CD4-positive, alpha-beta T cell treated with Interleukin-12 subunit alpha and Interleukin-12 subunit beta, for 1 hour (primary cell): ENCODE data around the gene ST6GALNAC3.

ENCODE experiments used
- DNase-seq: peaks from one replicate; pipeline ENCODE4 v3.0.0-alpha.2; 2020

ST6GALNAC3 gene

DNA sequence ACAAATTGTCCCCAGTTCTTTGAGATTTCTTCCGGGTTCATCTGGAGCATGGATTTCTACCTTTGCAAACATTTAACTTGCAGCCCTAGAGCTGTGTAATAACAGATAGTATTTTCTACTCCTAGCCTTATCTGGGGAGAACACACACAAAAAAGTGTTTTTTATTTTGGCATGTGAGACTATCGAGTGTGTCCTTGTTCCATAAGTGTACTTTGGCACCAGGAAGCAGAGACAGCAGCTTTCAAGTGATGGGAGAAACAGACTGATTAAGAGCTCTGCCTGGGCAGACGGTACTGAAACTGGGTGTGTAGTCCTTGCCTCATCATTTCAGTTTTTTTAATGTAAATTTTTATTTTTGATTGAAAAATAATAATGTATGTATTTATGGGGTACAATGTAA is 297.4 kb downstream of the ST6GALNAC3 start:
- no peak for DNase-seq

DNA sequence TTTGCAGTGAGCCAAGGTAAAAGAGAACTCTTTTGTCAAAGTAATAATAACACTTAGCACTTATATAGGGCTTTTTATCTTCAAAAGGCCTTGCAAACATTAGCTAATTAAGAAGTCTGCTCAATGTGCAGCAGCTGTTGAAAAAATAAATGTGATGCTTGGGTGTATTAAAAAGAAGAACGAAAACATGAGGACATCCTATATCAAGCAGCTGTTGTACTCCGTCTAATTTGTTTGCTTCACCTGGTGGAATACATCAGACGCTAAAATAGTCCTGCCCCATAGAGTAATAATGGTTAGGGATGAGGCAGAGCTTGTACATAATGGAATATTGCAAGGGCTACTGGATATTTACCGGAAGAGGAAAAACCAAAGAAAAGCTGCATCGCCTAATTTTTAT is 299.5 kb downstream of the ST6GALNAC3 start:
- DNase-seq: no peak

DNA sequence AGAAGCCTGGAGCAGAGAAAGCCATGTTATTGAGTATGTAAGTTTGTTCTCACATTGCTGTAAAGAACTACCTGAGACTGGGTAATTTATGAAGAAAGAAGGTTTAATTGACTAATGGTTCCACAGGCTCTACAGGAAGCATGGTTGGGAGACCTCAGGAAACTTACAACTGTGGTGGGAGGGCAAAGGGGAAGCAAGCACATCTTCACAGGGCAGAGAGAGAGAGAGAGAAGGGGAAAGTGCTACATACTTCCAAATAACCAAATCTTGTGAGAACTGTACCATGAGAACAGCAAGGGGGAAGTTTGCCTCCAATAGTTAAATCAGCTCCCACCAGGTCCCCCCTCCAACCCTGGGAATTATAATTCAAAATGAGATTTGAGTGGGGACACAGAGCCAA is 302.7 kb downstream of the ST6GALNAC3 start:
- no peak for DNase-seq

DNA sequence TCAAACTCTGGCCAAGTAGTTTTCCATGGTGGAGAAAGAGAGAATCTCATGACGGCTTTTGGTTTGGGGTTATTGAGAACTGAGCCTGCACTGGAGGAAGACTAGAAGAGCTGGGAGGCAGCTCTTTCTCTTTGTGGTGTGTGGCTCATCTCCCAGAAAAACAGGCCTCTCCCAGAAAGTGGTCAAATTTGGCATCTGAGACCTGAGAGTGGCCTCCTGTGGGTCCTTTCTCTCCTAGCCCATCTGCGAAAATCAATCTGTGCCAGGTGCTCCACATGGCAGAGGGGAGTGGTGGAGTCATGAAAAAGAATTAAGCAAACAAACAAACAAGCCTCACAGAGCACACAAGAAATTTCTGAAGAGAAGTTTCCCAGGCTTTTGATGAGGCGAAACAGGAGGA is 305.0 kb downstream of the ST6GALNAC3 start:
- no peak for DNase-seq

DNA sequence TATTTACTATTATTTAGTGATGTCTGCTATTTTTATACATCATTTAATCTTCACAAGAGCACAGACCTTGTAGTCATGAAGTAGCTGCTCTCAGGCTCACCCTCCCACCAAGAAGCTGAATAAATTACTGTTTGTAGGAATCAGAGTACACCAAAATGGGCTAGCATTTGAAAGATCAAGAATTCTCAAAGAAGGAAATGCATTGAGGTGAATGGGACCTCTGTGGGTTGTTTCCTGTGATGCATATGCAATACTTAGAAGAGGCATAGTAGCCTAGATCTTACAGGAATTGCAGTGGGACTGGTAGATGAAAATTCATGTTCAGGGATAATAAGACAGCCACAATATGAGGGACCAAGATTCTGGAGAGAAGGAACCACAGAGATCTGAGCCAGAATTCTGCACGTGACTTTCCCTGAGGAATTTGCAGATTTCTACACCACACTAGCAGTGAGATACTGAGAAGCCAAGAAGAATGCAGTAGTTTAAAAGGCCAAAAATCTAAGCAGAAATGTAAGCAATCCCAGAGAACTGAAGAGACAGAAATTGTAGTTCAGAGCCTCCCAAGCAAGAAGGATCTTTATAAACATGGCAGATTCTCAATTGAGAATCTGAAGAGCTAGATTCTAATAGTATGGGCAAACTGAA is 307.0 kb downstream of the ST6GALNAC3 start:
- no peak for DNase-seq

DNA sequence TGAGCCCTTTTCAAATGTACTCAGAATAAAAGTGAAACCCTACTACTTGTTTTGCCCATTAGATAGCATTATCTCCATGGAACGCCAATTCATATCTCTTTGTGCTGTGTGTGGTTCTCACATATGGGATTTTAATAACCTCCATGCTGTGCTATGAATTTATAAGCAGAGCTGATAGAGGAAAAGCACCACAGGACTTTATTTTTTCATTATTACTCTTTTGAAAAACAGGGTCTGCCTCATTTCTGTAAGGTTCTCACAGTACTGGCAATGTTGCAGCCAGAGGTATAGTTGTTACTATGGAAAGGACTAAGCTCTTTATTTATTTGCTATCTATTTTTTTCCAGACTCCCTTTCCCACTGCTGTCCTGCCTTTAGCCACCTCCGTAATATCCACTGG is 313.7 kb downstream of the ST6GALNAC3 start:
- no peak for DNase-seq

DNA sequence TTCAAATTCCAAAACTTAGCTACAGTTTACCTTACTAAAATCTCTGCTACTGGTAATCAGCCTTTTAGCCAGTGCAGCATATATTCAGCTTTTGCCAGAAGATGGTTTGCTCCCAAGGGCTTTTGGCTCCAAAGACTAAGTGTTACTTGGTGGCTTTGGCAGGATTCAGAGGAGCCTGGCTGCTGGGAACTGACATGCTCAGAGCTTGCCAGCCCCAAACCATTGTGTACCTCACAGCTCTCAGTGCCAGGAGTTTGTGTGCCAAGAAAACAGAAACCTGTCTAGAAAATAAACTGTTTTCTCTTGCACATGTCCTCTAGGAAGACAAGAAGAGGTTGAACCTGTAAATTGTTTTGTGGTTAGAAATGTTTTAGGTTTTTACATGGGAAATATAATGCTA is 315.9 kb downstream of the ST6GALNAC3 start:
- no peak for DNase-seq

DNA sequence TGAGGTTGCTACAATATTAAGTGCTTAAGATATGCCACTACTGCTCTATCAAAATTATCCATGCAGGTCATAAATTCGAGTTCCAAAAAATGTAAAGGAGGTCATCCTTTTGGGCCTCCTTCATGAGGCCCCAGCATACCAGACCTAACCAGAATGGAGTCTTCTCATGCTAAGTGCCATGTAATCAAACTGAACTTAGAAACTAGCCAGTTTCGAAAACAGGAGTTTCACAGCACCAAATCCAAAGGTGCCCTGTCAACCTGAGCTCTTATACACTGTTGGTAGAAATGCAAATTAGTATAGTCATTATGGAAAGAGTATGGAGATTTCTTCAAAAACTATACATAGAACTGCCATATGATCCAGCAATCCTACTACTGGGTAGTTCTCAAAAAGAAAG is 320.5 kb downstream of the ST6GALNAC3 start:
- no peak for DNase-seq

DNA sequence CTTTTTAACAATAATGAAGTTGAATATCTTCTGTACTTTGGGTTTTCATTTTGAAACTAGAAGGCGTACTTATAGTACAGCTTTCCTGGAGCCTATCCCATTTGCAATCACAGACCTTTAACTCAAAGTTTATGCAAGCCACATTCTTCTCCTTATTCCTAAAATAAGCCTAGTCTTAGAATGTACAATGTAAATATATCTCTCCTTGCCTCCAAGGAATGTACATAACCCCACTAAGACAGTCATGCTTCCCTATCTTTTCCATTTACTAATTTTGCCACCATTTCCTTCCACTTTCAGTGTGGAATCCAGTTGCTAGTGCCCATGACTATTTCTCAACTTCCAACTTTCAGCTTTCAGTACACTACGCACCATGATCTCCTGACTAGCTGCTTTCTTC is 327.6 kb downstream of the ST6GALNAC3 start:
- no peak for DNase-seq

DNA sequence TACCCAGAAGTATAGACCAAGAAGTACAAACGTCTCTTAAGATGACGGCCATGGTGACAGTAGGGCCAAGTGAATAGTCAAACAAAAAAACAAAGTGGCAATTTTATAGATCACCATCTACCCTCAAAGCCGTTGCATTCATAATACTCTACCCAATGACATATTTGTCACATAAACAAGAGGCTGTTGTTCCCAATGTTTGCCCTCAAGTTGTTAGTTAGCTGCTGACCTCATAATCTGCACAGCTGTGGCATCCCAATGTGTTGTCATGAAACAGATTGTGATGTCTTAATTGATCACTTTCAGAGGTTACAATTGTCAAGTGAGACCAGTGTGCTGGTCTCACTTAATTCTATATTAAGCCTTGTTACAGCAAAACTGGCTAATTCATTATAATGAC is 333.8 kb downstream of the ST6GALNAC3 start:
- no peak for DNase-seq

DNA sequence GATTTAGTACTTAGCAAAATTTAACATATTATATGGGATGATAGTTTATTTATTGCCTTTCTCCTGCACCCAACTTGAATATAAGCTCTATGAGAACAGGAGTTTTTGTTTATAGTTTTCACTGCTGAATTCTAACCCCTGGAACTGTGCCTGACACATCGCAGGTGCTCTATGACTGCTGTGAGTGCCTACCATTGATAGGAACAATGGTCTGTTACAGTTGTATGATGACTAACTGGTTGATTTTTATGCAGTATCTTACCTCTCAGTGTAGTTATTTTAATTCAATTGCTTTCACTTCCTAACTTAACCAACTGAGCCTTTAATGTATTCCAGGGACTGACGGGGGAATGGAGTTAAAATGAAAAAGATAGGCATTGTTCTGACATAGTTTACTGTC is 336.0 kb downstream of the ST6GALNAC3 start:
- no peak for DNase-seq

DNA sequence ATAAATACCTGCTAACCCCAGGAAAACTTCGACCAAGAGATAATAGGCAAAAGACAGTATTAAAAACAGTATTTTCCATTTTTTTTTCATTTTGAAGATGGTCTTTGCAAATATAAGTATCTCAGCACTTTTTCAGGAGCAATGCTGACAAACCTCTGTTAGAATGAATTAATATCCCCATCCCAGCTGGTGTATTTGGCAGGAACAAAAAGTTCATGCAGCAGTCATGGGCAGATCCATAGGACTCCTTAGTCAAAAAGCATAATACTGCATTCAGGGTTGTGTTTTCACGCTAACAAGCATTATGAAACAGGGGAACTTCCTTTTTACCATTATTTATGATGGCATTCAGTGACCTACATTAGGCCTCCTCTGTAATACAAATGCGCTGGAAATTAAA is 344.0 kb downstream of the ST6GALNAC3 start:
- no peak for DNase-seq

DNA sequence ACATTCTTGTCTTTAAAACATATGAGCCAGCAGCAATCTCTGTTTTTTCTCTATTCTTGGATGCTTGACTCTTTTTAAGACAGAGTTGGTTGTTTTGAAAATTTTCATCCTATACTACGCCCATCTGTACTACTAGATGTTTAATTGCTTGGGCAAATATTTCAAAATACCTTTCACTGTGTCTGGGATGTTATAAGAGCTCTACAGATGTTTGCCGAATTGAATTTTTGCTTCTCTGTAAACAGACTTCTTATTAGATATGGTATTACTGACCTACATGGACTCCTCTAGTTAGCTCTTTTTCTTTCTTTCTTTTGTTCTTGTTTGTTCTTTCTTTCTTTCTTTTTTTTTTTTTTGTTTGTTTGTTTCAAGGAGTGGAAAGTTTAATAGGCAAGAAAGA is 345.1 kb downstream of the ST6GALNAC3 start:
- DNase-seq: no peak

DNA sequence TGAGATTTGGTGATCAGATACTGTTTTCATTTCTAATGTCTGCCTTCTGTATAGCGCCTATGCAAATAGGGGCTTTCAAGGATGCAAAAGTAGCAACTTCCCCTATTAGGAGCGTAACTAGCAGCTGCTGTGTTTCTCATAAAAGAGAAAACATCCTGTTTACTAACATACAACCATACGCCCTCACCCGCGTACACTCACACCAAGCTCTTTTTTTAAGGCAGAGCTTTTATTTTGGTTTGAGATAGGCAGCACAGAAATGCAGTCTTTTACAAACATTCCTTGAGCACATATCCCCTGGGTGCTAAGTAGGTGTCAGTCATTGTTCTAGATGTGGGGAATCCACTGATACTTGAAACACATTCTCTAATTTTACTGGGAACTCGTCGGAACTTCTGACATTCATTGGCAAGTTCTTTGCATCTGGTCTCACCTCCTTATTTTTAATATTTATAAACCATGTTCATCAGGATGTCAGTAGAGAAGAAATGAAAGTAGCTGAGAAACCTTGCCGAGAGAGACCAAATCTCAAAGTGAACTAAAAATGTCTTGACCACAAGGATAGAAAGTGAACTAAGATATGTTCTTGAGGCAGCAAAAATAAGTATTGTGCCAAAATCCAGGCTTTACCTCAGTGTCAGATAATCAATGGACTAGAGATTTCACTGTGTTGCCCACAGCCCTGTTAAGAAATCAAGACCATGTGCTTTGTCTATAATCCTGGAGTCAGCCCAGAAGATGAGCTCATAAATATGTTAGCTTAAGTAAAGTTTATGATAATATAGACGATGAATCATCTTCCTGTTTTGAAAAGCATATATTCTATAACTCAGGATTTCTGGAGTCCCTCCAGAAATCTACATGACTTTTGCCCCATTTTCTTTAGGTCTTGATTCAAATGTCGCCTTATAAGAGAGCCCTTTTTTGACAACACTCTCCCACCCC is 350.9 kb downstream of the ST6GALNAC3 start:
- no peak for DNase-seq

DNA sequence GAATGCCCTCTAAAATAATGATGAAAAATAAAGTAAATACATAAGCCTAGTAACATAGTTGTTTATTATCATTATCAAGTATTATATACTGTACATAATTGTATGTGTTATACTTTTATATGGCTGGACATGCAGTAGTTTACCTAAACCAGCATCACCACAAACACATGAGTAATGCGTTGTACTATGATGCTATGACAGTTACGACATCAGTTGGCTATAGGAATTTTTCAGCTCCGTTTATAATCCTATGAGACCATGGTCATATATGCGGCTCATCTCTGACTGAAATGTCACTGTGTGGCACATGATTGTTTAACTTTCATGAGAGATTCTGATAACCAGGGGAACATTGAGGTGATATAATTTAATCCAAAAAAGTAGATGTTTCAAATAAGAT is 352.1 kb downstream of the ST6GALNAC3 start:
- no peak for DNase-seq

DNA sequence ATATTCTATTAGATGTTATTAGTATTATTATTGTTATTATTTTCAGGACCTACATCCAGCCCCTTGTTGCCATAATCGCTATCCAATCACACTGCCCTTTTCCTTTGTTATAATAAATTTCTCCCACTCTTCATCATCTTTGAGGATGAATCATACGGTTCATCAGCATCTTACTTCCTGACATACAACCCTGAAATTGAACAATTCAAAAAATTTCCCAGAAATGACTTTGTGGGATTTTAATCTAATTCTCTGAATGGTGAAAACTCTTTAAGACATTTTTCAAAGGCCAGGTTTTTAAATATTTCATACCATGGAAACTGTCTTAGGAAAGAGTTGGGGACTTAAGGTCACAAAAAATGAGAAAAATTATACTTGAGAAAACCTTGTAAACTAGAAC is 353.5 kb downstream of the ST6GALNAC3 start:
- no peak for DNase-seq

DNA sequence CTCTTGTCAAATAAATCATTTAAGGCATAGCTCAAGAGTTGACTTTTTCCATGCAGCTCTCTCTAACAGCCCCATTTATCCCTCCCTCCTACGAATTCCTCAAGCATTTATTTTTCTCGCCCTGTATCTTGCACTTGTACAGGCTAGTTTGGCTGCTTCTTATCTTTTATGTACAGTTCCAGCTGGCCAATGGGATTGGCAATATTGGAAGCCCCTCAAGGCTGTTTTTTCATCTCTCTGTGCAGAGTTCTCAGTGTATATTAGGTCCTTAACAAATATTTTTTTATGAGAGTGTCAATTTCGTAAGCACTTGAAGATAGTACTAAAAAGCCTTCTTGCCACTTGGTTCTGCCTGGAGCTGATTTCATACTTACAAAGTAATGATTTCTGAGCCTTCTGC is 356.0 kb downstream of the ST6GALNAC3 start:
- no peak for DNase-seq

DNA sequence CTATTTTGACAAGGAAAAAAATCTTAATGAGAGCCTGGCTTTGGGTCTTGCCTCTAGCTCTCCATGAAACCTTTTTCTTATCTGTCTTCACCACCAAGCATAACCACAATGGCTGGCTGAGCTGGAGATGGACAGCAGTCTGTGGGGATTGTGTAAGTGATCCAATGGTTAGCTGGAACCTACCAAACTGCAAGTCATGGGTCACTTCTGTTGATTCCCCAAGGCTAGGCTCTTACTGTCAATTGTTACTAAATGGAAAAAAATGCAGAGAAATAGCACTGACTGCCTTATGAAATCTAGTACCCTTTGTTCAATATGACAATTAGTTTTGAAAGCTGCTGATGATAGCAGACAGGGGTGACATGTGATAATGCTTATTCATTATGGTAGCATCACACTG is 359.0 kb downstream of the ST6GALNAC3 start:
- DNase-seq: no peak

DNA sequence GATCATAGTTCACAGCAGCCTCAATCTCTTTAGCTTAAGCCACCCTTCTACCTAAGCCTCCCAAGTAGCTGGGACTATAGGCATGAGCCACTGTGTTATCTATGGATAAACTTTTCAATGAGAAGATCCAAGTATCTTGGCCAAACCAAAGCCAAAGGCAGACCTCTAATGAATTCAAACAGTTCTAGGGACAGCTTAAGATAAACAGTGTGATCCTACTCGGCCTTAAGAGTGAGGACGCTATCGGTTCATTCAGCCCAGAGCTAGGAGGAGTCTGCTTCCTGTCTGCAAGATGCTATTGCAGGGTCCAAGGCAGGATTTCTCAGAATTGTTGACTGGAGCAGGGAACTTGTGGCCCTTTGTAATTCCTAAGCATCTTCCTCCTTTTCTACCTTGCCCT is 368.7 kb downstream of the ST6GALNAC3 start:
- DNase-seq: no peak

DNA sequence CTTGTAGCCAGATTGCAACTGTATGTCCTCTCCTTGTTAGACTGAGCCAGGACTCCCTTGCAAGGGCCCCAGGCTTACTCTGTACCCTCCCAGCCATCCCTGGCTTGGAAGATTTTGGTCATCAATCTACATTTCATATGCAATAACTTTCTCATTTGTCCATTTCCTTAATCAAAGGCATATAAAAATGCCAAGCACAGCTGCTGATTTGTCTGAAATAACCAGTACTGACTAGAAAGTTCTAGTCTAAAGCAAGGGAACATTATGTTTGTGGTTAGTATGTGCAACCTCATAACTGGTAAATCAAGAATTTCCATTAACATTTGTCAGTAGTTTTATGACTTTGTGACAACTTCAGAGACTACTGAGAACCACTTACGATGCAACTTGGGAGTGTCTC is 370.2 kb downstream of the ST6GALNAC3 start:
- no peak for DNase-seq

DNA sequence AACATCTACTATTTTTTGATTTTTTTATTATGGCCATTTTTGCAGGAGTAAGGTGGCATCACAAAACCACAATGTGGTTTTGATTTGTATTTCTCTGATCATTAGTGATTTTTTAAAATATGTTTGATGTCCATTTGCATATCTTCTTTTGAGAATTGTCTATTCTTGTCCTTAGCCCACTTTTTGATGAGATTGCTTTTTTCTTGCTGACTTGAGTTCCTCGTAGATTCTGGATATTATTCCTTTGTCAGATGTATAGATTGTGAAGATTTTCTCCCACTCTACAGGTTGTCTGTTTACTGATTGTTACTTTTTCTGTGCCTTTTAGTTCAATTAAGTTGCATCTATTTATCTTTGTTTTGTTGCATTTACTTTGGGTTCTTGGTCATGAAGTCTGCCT is 375.7 kb downstream of the ST6GALNAC3 start:
- DNase-seq: no peak

DNA sequence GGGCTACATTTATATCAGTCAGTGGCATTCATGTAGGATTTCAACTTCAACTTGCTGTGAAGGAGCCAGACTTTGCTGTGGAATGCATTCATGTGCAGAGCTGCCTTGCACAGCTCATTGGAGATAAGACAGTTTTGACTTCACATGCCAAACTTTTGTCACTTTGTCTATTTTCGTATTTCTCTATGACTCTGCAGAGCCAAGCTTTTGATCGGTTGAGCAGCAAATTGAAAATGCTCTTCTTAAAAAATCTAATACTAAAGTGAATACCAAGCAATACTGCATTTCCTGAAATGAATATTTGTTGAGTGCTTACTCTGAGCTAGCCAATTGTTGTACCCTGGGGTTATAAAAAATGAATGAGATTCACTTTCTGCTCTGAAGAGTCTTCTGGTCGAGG is 388.7 kb downstream of the ST6GALNAC3 start:
- no peak for DNase-seq

DNA sequence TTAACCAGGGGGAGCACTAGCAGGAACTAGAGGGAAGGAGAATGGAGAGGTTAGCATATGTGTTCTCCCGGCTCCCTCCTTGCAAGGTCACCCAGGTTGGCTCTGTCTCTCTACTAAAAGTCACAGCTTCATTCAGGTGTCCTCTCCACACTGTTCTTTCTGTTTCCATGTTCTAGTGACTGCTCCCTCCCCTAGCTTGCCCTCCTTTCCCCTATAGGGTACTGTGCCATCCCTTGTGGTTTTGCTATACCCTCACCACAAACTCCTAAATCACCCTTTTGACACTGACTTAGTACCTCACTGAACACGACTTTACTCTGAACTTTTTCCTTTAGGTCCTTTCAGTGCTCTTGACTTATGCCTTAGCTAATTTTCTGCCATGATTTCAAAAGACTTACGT is 389.3 kb downstream of the ST6GALNAC3 start:
- DNase-seq: no peak

DNA sequence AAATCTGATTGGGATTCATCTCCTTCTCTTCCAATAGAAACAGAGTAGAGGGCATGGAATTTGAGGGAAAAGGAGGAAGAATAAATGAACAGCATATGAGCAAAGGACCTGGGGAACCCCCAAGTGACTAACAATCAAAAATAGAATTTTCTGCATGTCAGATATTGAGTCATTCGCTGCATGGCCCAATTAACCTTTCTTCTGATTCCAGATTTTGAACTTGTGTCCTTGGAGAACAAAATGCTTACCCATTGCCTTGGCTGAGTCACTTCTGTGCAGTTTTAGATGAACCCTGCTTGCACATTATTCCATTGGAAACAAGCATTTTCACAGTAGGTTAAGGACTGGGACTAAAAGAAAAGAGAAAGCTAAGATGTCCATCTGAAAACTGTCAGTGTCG is 390.5 kb downstream of the ST6GALNAC3 start:
- DNase-seq: no peak

DNA sequence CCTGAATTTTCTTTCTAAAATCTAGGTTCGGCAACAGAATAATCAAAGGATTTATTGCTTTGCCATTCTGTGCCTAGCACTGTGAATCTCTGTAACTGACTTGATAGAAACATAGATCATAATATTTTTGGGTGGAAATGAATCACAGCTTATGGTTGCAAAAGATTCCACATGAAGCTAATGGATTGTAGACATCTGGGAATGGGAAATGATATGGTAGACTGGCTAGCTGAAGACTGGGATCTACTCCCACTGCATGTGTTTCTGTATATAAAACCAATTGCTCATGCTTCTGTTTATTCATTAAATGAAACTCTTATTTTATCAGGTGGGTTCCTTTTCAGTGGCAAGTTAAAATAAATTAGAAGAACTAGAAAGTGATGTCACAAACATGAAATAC is 395.6 kb downstream of the ST6GALNAC3 start:
- DNase-seq: no peak
